B cell (primary cell): Measurements from ENCODE around the gene GNAT2. TPM values are rescaled to one million over a fixed set of nuclear protein-coding genes. Genes with fewer than 3 reads are reported as not detected.

Source experiments
- ATAC-seq: fragments of 200-7000 bp; cut with Tn5 transposase; one replicate; pipeline ENCODE4 v1.10.0; 2021; ENCODE audit warnings: low read depth, mild to moderate bottlenecking, moderate number of reproducible peaks, moderate library complexity
- CTCF ChIA-PET: fragments of 350-600 bp; sonication (Branson Sonifier 250); formaldehyde crosslinking; loops from one replicate; lab custom pipeline; 2021; ENCODE audit warnings: antibody characterized with exemption, inconsistent platforms; lab: Charles Lee
- POLR2A ChIA-PET: fragments of 350-600 bp; sonication (Branson Sonifier 250); formaldehyde crosslinking; loops from one replicate; lab custom pipeline; 2021; ENCODE audit warnings: antibody characterized with exemption; lab: Charles Lee
- DNase-seq: peaks from one replicate; pipeline ENCODE4 v3.0.0; 2013
- H2AFZ ChIP-seq: 2 replicates; pipeline ENCODE4 v1.6.1; 2012; ENCODE audit warnings: mild to moderate bottlenecking, low read depth, low read length; ENCODE audit not compliant: insufficient read depth, poor library complexity, severe bottlenecking
- H3K27ac ChIP-seq, 2 donors: 1 replicate in 1 of 2; 2 replicates in 1 of 2; pipeline ENCODE4 v1.5.1; 2012 to 2013; ENCODE audit warnings: low read length in 2 of 2, mild to moderate bottlenecking in 2 of 2, moderate library complexity in 1 of 2
- H3K27me3 ChIP-seq, 4 experiments: fragments of 200-600 bp in 1 of 4; sonication (generic) in 1 of 4; replicated peaks in 1 of 4; 1 replicate in 2 of 4; 2 replicates in 2 of 4; pipeline versions ENCODE4 v1.6.1 to v1.7.0; 2013 to 2016; ENCODE audit warnings: low read length in 3 of 4, mild to moderate bottlenecking in 2 of 4, mixed read lengths in 1 of 4, moderate library complexity in 1 of 4; ENCODE audit not compliant: insufficient read depth in 4 of 4, control insufficient read depth in 3 of 4; ENCODE audit errors: control extremely low read depth in 1 of 4
- H3K36me3 ChIP-seq, 2 experiments: replicated peaks in 1 of 2; 1 replicate in 1 of 2; 2 replicates in 1 of 2; pipeline versions ENCODE4 v1.6.1 to v1.7.1; 2013; ENCODE audit warnings: low read length in 1 of 2; ENCODE audit not compliant: insufficient read depth in 2 of 2, control insufficient read depth in 1 of 2; ENCODE audit errors: control extremely low read depth in 1 of 2, extremely low read depth in 1 of 2
- H3K4me1 ChIP-seq, 2 donors: fragments of 200-600 bp in 1 of 2; sonication (generic) in 1 of 2; 1 replicate in 1 of 2; 2 replicates in 1 of 2; pipeline versions ENCODE4 v1.5.1 to v1.6.1; 2013 to 2017; ENCODE audit warnings: low read length in 2 of 2; ENCODE audit not compliant: control insufficient read depth in 2 of 2, insufficient read depth in 2 of 2
- H3K4me2 ChIP-seq: replicated peaks from 2 replicates; pipeline ENCODE3; 2012; ENCODE audit warnings: mild to moderate bottlenecking, low read depth, low read length; ENCODE audit not compliant: poor library complexity, severe bottlenecking
- H3K4me3 ChIP-seq, 5 experiments: fragments of 200-600 bp in 1 of 5; sonication (generic) in 1 of 5; 1 replicate in 3 of 5; 2 replicates in 2 of 5; pipeline versions ENCODE4 v1.5.1 to v1.7.0; 2011 to 2016; ENCODE audit warnings: low read length in 4 of 5, mild to moderate bottlenecking in 4 of 5, low read depth in 2 of 5, control low read depth in 1 of 5, moderate library complexity in 1 of 5; ENCODE audit not compliant: insufficient read depth in 1 of 5; ENCODE audit errors: control extremely low read depth in 1 of 5, extremely low read depth in 1 of 5
- H3K79me2 ChIP-seq: fragments of 200-600 bp; sonication (generic); one replicate; pipeline ENCODE4 v1.6.0; 2016; ENCODE audit warnings: low read length; ENCODE audit not compliant: control insufficient read depth, insufficient read depth
- H3K9ac ChIP-seq: fragments of 200-600 bp; sonication (generic); 2 replicates; pipeline ENCODE4 v1.6.1; 2017; ENCODE audit warnings: mild to moderate bottlenecking, low read length, moderate library complexity
- H3K9me3 ChIP-seq, 3 donors: one replicate each; pipeline versions ENCODE4 v1.6.1 to v1.7.1; 2013; ENCODE audit warnings: low read length in 2 of 3; ENCODE audit not compliant: control insufficient read depth in 2 of 3, insufficient read depth in 1 of 3; ENCODE audit errors: control extremely low read depth in 1 of 3
- H4K20me1 ChIP-seq: 2 replicates; pipeline ENCODE4 v1.6.0; 2012; ENCODE audit warnings: mild to moderate bottlenecking, low read length; ENCODE audit not compliant: insufficient read depth, control insufficient read depth, poor library complexity, severe bottlenecking
- H3K27ac Mint-ChIP-seq: one replicate; pipeline ENCODE4 v1.8.0; 2021; ENCODE audit warnings: mixed read lengths
- H3K27me3 Mint-ChIP-seq: one replicate; pipeline ENCODE4 v1.8.0; 2021; ENCODE audit warnings: mixed read lengths
- H3K4me1 Mint-ChIP-seq: one replicate; pipeline ENCODE4 v1.8.0; 2021; ENCODE audit warnings: mixed read lengths
- H3K4me3 Mint-ChIP-seq: one replicate; pipeline ENCODE4 v1.8.0; 2021; ENCODE audit warnings: mixed read lengths
- H3K9me3 Mint-ChIP-seq: one replicate; pipeline ENCODE4 v1.8.0; 2022; ENCODE audit warnings: mixed read lengths; ENCODE audit not compliant: insufficient read depth
- CTCF ChIP-seq: fragments of 200-600 bp; IDR thresholded peaks from one replicate; pipeline ENCODE4 v1.8.0; 2022; ENCODE audit warnings: antibody characterized with exemption, mild to moderate bottlenecking
- EZH2 ChIP-seq: IDR thresholded peaks from 2 replicates; pipeline ENCODE4 v1.6.1; 2012; ENCODE audit warnings: borderline replicate concordance, low read depth, mild to moderate bottlenecking, moderate library complexity, low read length; ENCODE audit not compliant: insufficient read depth, poor library complexity, severe bottlenecking
- WGBS: methylation state at CpG from one replicate; pipeline ENCODE4 v1.1.5; 2013; ENCODE audit warnings: missing lambda C conversion rate; ENCODE audit not compliant: insufficient coverage; 5-methylcytosine and 5-hydroxymethylcytosine counted together
- intact Hi-C: fragments of 100-400 bp; cut with micrococcal nuclease; formaldehyde crosslinking; loops from one replicate; pipeline ENCODE4 v1.10.0; 2022
- polyA plus RNA-seq: library from polyadenylated mRNA; depleted of rRNA; stranded (reverse); fragments of >200 nt; gene quantifications from 2 replicates; pipeline ENCODE4 v1.2.3, GENCODE V29; 2012
- total RNA-seq, 2 donors: library from RNA; stranded (reverse); fragments of 120-200 nt in 1 of 2; gene quantifications; 1 replicate in 1 of 2; 2 replicates in 1 of 2; pipeline versions ENCODE4 v1.2.3 to v1.2.4, GENCODE V29; 2013 to 2022

GNAT2 gene
- total and polyA plus RNA-seq, 2 donors (not counting 1 experiment from before 2014, with no cell fraction given) = not detected

- no peak for ATAC-seq
- H3K36me3 ChIP-seq = peaks cover 0 to 50% of the 10 kb centered on the region in 2 experiments
- no peaks in the 10 kb centered on the region for H3K9me3 ChIP-seq
- peaks cover 0 to 3% of the 10 kb centered on the region in 2 donors for H3K4me1 ChIP-seq
- H3K4me3 ChIP-seq = no peak overlapping the region
- TF ChIP-seq CTCF = no peak
- no peak for TF ChIP-seq EZH2
- Mint-ChIP-seq H3K27ac (no peak overlapping the region), H3K9me3 (no peaks in the 10 kb centered on the region), H3K4me1 (peaks cover 5% of the 10 kb centered on the region), H3K27me3 (no peaks in the 10 kb centered on the region), H3K4me3 (no peak overlapping the region)
- H2AFZ ChIP-seq = no peak overlapping the region
- ChIA-PET POLR2A (interaction anchor here (0.6 to 1.0 kb wide), 3 partner anchors 81 to 404 kb away, joined by 3 to 6 read pairs (median 5); partner anchors contain the start of gene STRIP1), CTCF (interaction anchor here (1.0 to 16.5 kb wide), 12 partner anchors 9 to 353 kb away, joined by 3 to 276 read pairs (median 5); partner anchors contain the start of genes AMPD2, GNAI3, GNAT2 and GPR61)
- 98% methylated on average over 14 of the region's 14 CpGs for WGBS
- intact Hi-C loops = no loop called here
- no peaks in the 10 kb centered on the region for H4K20me1 ChIP-seq
- no peak overlapping the region for H3K27ac ChIP-seq
- H3K9ac ChIP-seq = no peak overlapping the region
- no peaks in the 10 kb centered on the region for H3K27me3 ChIP-seq
- peak; percentile 16 for DNase-seq
- no peak overlapping the region for H3K4me2 ChIP-seq
- no peaks in the 10 kb centered on the region for H3K79me2 ChIP-seq
Observed at GRCh38 chr1:109630898-109631512, 11.6 kb upstream of the GNAT2 start.
